Stimulated activated CD8-positive, alpha-beta memory T cell treated with anti-CD3 and anti-CD28 coated beads, Interleukin-15, amount 100 ng/mL, for 4 hours (primary cell): Measurements from ENCODE around the gene ARX.

Source experiments
- DNase-seq, 2 donors: peaks; one replicate each; pipeline ENCODE4 v3.0.0-alpha.2; 2020; ENCODE audit warnings: low read depth in 2 of 2

ARX gene

DNA sequence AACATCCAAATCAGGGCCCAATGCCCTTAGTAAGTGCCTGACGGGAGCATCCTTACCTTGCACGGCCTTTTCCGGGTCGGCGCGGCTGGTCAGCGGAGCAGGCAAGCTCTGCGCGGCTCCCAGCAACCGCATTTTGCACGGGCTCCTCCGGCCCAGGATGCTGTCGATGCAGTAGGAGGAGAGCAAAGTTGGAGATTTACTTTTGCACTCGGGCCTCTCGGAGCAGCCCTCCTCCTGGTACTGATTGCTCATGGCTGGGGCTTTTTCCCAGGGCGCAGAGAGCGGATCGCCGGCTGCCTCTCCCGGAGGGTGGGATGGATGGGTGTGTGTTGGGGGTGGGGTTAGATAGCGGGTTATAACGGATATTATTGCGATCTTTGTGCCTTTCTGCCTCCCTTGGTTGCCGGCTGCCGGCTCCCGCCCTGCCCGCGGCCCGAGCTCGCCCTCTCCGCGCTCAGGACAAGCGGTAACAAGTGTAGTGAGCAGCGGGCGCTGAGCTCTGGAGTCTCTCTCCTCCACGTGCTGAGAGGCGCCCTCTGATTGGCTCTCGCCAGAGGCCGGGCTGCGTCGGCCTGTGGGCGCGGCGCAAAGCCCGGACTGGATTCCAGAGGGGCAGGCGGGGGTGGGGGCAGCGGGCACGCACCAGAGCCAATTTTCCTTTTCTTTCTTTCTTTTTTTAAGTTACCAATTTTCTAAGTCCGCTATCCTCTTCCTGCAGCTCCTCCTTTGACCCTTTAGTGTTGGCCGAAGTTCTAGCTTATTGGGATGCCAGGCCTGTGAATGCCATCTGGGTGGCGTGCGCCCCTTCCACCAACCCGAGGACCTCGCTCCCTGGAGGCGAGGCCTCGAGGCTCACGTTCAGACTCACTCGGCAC lies at the start of gene ARX:
ARX (minus strand) TSS at position 480 of the 875 bp plus-strand sequence; CDS start at position 252, 228 bp downstream.
- no peak for DNase-seq

DNA sequence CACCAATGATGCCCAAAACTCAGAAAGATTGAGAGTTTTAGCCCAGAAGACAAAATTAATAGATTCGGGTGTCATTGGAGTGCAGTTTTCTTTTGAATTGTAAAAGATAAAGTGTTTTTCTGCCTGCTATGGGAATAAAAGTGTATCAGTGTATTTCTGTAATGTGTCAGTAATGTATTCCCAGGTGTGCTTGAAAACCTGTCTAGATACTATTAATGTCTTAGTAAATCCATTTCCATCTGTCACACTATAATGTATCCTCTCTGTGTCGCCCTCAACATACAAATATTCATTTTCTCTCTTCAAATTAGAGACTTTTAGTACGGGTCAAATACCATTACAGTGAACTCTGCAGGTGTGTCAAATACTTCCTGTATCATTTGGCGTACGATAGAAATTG lies 43.5 kb upstream of the ARX start:
- DNase-seq, result no peak

DNA sequence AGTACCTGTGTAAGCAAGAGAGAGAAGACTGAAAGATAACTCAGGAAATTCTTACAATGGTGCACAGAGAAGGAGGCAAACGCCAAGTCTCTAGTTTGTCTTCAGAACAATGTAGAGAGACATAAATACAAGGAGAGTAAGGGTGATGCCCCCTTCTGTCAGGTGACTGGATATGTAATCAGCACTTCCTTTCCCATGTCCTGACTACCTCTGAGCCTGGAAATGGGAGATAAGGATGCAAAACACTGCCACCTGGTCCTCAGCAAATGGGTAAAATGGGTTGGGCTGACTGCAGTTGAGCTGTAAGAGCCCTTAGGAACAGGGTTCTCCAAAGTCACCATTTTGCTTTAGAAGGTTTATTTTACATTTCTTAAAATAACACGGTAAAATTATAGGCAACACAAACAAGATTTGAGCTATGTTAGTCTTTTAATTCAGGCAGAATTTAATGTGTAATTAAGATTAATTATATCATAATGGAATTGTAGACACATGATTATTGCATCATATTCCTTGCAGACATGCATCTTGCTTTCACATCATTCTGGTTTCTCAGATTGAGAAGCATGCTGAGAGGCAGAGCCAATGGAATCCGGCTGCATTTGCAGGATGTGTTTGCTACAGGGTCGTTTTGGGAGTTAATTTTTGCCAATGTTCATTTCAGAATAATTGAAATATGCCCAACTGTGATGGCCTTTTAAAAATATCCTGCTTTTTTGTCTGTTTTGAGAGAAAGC lies 37.2 kb upstream of the ARX start:
- no peak for DNase-seq

DNA sequence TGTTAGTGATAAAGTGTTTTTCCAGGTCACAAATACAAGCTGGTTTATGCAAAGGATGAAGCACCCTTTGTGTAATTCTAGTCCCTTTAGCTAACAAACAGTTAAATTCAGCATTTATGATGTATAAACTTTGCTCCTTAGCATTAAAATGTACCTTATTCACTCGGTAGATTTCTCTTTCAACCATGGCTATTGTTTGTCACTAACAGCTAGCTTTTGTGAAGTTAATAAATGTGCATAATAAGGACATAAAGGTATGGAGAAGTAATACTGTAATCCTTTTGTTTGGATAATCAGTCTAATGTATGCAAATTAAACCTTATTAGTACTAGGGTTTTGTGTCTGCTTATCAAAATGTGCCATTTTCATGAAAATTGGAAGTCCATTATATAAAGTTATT lies 34.2 kb upstream of the ARX start:
- no peak for DNase-seq

DNA sequence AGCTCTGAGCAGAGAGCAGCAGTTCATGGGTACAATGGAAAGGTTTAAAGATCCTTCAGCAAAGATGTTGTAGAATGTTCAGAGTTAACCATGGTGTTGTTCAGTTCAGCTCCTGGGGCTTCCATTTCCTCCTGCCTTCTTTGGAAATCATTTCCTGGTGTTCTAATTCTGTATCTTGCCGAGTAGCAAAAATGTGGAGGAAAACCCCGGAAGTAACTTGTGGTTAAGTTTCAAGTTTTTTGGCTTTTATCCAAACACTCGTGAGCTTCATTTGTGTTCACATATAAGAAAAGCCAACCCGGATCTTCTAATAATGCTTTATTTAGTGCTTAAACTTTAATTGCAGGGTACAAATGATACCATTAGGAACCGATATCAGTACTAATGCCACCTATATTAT lies 33.6 kb upstream of the ARX start:
- no peak for DNase-seq

DNA sequence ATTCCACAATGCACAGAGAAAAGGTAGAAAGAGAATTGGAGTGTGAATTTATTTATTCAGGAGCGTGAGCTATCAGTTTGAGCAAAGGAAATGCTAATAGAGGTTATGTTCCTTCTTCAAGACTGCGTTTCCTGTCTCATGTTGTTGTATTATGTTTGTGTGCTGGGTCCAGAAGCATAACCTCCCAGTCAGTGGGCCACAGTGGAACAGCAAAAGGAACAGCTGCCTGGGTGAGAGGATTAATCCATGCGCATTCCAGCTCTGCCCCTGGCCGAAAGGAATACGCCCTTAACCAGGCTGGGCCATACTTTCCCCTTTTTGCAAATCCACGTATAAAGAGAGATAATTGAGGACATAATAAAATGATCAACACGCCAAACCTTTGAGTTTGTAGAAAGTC lies 32.4 kb upstream of the ARX start:
- DNase-seq, result no peak

DNA sequence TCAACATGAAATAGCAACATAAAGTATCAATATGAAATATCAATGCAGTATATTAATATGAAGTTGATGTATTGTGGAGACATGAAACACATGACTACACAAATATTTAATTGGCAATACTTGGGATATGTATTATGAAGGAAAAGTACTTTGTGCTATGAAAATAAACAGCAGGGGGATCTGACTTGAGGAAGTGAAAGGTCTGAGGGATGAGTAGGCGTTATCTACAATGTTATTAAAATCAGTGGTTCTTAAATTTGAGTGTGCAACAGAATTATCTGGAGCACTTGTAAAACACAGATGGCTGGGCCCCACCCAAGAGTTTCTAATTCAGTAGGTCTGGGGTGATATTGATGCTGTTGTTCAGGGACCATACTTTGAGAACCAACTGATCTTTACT lies 27.4 kb upstream of the ARX start:
- no peak for DNase-seq

DNA sequence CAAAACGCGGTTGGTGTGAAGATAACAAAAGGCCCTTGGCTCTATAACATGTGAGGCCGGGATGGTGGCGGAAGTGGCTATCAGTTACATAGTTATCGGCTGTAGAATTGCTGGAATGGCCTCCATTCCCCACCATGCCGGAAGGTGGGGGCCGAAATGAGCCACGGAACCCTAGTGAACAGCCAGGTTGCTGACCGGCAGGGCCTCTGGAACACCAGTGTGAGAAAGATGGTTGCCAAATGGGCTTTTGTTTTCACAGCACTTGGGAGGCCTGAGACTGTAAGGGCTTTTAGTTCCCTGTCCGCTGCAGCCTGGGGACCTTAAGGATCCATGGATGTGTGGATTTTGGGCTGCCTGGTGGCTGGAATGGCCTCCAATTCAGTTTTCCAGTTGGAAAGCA lies 23.3 kb upstream of the ARX start:
- DNase-seq, result no peak

DNA sequence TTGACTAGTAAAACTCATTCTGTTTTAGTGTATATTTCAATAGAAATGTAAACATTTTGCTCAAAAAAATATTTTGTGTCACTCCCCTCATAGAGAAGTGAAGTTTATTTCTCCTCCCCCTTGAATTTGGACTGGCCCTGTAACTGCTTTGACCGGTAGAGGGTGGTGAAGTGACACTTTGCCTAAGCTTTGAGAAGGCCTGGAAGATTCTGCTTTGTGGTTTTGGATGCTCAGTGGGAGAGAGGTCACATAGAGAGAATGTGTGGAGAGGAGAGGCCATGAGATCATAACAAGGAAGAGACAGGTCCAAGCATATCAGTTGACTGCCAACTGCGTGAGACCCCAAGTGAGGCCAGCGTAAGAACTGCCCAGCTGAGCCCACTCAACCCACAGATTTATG lies 19.1 kb upstream of the ARX start:
- no peak for DNase-seq

DNA sequence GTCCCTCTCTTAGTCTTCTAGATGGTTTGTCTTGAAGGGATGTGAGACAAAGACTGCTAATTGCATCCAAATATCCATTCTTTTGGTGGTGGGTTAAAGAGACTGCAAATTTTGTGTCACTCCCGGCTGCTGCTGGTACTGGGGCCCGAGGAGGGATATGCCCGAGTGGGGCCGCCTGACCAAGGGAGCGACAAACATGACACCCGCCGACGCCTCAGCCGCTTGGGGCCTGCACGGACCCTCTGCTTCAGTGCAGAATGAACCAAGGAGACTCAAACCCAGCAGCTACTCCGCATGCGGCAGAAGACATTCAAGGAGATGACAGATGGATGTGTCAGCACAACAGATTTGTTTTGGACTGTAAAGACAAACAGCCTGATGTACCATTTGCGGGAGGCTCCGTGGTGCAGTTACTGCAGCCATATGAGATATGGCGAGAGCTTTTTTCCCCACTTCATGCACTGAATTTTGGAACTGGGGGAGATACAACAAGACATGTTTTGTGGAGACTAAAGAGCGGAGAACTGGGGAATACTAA lies 13.6 kb upstream of the ARX start:
- DNase-seq, result no peak

DNA sequence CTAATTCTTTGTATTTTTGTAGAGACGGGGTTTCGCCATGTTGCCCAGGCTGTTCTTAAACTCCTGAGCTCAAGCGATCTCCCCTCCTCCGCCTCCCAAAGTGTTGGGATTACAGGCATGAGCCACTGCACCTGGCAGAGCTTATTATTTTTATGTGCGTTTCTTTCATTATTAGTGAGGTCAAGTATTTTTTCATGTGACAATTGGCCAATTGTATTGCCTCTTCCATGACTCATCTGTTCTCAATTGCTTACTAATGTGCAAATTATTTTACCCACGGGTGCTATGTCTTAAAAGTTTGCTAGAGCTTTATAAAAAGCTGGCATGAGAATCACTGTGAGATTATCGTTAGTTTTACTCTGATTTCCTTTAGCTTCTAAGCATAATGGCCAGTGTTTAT lies 13.0 kb upstream of the ARX start:
- no peak for DNase-seq

DNA sequence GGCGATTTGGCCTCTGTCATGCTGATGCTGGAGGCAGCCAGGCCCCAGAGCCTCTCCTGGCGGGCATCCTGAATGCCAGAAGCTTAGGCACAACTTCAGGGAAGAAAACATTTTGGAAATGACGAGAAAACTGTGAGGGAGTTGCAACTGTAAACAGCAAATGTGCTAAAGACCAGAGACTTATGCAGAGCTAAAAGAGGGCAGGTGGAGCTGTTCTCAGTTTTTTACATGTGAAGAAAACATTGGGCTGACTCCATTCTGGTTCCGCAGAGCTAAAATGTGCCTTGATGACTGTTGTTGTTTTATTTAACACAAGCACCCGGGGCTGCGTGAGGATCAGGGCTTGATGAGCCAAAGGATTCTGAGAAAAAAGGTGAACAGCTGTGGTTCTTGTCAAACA lies 10.8 kb upstream of the ARX start:
- DNase-seq, result no peak

DNA sequence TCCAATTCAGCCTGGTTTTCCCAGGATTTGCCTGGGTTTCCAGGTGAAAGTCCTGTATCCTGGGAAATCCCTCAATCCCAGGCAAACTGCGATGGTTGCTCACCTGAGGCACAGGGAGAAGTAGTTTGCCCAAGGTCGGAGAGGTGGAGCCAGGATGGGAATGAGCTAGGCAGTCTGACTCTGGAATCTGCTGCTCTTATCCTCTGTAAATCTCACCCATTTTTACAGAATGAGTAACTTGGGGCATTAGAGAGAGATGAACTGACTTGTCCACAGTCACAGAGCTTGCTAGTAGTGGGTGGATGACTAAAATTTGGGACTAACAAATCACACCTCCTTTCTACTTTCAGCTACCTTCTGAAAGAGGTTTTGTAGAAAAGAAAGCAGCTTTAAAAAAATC lies 9.8 kb upstream of the ARX start:
- no peak for DNase-seq

DNA sequence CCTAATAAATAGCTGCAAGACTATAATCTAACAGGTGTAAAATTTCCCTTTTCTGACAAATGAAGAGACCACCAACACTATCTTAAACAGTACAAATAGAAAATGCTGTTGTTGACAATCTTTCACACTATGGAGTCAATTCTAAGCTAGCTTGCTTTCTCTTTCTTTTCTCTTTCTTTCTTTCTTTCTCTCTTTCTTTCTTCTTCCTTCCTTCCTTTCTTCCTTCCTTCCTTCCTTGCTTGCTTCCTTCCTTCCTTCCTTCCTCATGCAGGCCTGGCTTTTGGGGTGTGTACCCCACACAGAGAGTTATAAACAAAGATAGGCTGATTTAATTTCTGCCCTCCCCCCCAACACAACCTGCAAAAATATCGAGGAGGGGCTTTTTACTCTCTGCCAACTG lies 8.1 kb upstream of the ARX start:
- no peak for DNase-seq

DNA sequence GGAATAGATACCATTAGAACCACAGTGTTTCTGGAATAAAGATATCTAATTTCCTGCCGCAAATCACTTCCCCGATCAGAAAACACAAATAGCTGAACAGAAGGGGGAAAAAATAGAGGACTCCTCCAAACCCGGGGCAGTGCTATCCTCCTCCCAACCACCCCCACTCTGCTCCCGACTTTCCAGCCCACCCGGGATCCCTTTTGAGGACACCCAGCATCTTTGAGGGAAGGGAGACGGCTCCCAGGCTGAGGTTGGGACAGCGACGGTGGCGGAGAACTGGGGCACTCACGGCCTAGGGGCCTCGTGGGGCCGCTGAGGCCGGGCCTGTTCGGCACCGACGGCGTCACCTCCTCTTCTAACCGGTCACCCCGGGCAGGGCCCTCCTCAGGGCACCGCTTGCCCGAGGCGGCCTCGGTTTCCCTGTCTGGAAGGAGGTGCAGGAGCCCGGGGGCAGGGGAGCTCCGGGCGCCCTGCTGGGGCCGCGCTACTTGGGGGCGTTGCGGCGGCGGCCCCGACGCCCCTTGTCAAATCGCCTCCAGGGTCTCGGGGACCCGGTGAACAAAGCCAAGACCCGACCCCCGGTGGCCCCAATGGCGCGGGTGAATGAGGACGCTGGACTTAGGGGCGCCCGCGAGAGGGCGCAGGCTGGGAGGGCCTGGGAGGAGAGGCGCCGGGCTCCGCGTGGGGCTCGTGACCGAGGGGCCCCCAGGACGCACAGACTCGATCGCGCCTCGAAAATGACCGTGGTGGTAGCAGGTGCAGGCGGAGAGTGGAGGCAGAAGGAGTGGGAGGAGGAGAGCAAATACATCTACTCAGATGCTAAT lies 6.9 kb upstream of the ARX start:
- DNase-seq, result no peak

DNA sequence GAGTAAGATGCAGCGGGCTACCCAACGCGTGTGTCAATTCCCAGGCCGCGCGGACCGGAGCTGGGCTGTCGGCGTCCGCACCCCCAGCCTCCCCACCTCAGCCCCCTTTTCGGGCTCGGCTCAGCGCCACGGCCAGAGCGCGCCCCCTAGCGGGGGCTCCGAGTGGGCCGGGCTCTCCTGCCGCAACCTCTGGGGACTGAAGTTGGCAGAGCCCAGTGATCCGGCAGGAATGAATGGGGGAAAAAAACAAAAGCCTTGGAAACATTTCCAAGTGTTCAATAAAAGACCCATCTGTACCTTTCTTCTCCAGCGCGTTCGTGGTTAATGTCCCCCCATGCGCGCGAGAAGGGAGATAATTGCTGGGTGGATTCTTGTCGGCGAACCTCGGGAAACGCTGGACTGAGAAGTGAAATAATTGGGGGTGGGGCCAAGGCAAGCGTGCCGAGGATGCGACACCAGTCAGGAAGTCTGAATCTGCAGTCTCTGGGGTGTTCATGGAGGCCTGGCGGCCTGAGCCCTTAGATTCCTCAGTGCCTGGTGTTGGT lies 5.2 kb upstream of the ARX start:
- DNase-seq, result no peak

DNA sequence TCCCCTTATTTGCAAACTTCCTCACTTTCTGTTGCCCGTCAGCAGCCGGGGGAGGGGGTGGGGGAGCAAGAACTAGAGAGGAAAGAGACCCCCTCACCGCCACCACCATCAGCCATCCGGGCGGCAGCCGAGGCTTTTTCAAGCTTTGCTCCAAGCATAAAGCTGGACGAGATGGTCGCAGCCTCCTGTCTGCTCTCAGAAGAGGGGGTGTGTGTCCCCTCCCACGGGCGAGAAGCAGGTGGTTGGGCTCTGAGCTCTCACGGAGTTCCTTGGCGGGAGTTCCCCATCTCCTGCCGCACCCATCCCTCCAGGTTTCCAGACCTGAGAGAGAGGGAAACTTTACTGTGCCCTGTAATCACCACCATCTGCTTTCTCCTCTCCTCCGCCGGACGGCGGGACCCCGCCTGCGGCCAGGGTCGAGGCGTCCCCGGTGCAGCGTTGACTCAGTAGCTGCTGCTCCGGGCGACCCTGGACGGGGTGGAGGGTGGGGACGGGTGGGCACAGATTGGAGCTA lies 4.7 kb upstream of the ARX start:
- DNase-seq, result no peak

DNA sequence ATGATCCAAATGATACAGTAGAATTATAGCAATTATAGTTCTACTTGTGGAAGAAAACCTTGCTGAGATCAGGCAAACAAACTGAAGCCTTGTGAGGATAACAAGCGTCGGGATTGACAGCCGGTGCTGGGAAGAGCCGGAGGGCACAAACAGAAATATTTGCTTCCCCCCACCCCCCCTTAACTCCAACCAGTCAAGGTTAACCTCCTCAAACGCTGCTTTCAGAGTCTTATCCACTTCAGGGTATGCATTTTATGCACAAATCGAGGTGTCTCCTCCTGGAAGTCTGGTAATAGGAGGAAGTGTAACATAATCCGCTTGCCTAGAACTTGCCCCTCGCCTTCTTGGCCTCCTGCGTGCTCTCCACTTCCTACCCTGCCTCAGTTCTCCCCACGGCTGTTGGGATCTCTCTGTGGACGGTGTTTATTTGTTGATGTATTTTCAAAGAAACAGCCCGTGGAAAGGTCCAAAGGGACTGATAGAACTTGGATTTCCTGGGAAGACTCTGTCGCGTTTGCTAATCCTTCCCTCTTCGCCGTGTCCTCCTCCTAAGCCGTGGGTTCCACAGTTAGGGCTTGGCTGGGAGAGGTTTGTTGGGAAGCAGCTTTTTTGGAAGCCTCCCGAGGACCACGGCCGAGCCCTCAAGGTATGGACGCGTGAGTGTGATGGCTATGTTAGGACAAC lies 4.1 kb upstream of the ARX start:
- no peak for DNase-seq

DNA sequence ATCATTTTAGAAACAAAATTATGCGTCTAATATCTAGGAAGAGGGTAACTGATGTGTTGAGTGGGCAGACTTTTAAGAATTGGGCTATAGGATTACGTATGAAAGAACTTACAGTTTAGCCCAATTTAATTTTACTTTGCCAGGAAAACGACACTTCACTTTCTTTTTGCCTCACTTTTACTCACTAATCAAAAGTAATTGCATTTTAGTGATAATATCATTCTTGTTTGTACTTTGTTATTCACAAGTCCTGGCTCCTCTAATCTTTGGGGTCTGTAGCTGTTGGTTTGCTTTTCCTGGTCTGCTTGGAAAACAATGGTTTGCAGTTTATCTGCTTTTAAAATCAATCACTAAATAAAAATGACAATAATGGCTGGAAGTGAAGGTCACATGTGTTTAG lies 2.9 kb upstream of the ARX start:
- no peak for DNase-seq

DNA sequence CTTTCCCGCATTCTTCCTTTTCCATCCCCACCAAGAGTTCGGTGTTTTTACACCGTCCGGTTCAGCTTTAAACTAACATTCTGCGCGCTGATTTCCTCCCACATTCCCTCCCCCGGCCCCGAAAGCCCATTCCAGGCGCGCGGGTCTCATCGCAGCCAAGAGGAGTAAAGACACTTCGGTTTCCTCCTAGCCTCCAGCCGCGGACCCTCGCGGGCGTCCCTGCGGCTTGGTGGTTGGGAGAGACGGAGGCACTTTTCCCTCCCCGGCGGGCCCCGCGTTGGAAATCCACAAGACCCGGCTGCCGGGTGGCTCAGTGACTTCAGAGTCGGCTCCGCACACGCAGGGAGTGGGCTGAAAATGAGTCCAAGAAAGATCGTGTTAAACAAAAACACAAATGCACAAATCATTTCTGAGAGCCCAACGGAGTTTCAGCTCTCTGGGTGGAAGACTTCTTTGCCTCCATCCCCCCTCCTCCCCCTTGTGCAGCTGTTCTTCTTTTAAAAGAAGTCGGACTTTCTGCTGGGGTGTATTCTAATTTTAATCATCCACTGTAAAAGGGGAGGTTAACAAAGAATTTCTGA lies 2.0 kb upstream of the ARX start:
- no peak for DNase-seq
